ENCODE measurements around the gene CYTIP. TPM values are rescaled to one million over a fixed set of nuclear protein-coding genes. Genes with fewer than 3 reads are reported as not detected.

CYTIP gene
- total and polyA plus RNA-seq, 2 of the 4 experiments (the other 2 are of a cell fraction) = not detected

DNA sequence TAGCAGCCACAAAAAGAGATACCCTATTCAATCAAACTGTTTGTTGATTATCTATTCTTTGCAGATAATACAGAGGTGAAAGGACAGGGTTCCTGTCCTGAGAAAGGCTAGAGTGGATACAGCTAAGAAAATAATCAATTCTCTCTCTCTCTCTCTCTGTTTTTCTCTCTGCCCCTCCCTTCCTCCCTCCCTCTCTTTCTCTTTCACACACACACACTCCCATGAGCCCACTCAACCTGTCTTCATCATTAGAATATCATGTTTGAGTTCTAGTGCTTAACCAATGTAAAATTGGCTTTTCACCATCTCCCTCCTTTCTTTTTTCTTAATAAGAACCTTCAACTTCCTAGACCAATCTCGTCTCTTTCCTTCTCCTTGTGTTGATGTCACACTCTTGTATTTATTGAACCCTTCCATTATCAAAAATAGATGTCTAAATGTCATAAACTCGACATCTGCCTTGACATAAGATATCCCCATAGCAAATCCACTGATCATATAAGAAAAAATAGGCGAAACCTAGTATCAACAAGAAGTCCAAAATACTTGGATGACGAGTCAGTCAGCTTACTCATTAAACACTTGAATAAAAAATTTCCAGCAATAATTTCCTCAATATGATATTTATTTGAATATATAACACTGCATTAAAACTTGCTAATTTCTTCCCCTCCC lies 42.8 kb upstream of the CYTIP start:
- no peaks in the 10 kb centered on the region for H3K79me1 ChIP-seq (ENCODE audit: low read depth in 1 of 2, low read length in 2 of 2)
- no peak overlapping the region for H3K18ac ChIP-seq (ENCODE audit: low read depth, low read length)
- POLR2A ChIA-PET (ENCODE audit: unreplicated experiment) = no interaction called here
- H2BK120ac ChIP-seq (ENCODE audit: low read depth, low read length) = no peak overlapping the region
- H2AK5ac ChIP-seq (ENCODE audit: low read depth, low read length) = no peak overlapping the region
- no peak overlapping the region for H3K4ac ChIP-seq (ENCODE audit: low read depth, low read length)
- H4K91ac ChIP-seq (ENCODE audit: insufficient read depth, low read depth, low read length) = no peak overlapping the region
- H4K8ac ChIP-seq (ENCODE audit: low read depth in 2 of 2, low read length in 2 of 2) = no peak overlapping the region
- H3K14ac ChIP-seq (replicated peaks; ENCODE audit: low read depth, low read length) = no peak overlapping the region
- intact Hi-C loops (cut with micrococcal nuclease) = no loop called here
- no peak overlapping the region for H2BK15ac ChIP-seq (ENCODE audit: low read depth, low read length)
- no peak overlapping the region for H2BK5ac ChIP-seq (ENCODE audit: low read depth, low read length, poor library complexity, severe bottlenecking)
- peak; percentile 35 for DNase-seq
- H3K27me3 ChIP-seq (ENCODE audit: control insufficient read depth, insufficient read depth, low read length) = peaks cover 2% of the 10 kb centered on the region
- H3K56ac ChIP-seq (ENCODE audit: extremely low read depth, insufficient read depth, low read length) = no peak overlapping the region
- H3K23ac ChIP-seq (ENCODE audit: low read depth, low read length) = no peak overlapping the region
- in situ Hi-C loops (cut with MboI; ENCODE audit: low sequenced_read_pairs) = loop anchor here (25.0 kb wide), 1 partner anchor 276 kb away; no protein-coding TSS in a partner anchor
- H3K4me1 ChIP-seq (ENCODE audit: control insufficient read depth, insufficient read depth, low read length) = no peaks in the 10 kb centered on the region
- no peaks in the 10 kb centered on the region for H3K36me3 ChIP-seq (ENCODE audit: control insufficient read depth, insufficient read depth, low read length)
- no TSS peak for BruUV-seq (replicated peaks)
- H3K9me3 ChIP-seq (ENCODE audit: control insufficient read depth, insufficient read depth, low read length) = no peaks in the 10 kb centered on the region
- CTCF ChIA-PET = interaction anchor here (1.3 kb wide), 1 partner anchor 287 kb away, joined by 3 read pairs; no protein-coding TSS in a partner anchor
- H3K4me3 ChIP-seq (ENCODE audit: insufficient read depth, low read depth, low read length) = no peak overlapping the region
- H4K5ac ChIP-seq (ENCODE audit: low read depth, low read length) = no peak overlapping the region
- 60% methylated on average over 1 of the region's 4 CpGs; no CpG with 5 or more reads in 1 of the 2 experiments for WGBS, 2 experiments (ENCODE audit: extremely low coverage in 2 of 2, insufficient read length in 1 of 2)
- no peaks in the 10 kb centered on the region for H3K9me1 ChIP-seq (ENCODE audit: insufficient read depth, low read length)
- ATAC-seq (ENCODE audit: low read depth) = no peak
- no peak overlapping the region for H2BK20ac ChIP-seq (ENCODE audit: low read depth, low read length)
- TF ChIP-seq MAFK (IDR thresholded peaks at IDR 0.05; ENCODE audit: low read depth, low read length) = no peak
- no peak for TF ChIP-seq RCOR1 (IDR thresholded peaks at IDR 0.05; ENCODE audit: insufficient replicate concordance, low read length)
- TF ChIP-seq, protein P1, sequence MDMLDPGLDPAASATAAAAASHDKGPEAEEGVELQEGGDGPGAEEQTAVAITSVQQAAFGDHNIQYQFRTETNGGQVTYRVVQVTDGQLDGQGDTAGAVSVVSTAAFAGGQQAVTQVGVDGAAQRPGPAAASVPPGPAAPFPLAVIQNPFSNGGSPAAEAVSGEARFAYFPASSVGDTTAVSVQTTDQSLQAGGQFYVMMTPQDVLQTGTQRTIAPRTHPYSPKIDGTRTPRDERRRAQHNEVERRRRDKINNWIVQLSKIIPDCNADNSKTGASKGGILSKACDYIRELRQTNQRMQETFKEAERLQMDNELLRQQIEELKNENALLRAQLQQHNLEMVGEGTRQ (IDR thresholded peaks at IDR 0.05; ENCODE audit: low read depth, low read length) = no peak
- no peak for TF ChIP-seq RAD21 (IDR thresholded peaks at IDR 0.05; ENCODE audit: low read length)
- TF ChIP-seq, protein P2, sequence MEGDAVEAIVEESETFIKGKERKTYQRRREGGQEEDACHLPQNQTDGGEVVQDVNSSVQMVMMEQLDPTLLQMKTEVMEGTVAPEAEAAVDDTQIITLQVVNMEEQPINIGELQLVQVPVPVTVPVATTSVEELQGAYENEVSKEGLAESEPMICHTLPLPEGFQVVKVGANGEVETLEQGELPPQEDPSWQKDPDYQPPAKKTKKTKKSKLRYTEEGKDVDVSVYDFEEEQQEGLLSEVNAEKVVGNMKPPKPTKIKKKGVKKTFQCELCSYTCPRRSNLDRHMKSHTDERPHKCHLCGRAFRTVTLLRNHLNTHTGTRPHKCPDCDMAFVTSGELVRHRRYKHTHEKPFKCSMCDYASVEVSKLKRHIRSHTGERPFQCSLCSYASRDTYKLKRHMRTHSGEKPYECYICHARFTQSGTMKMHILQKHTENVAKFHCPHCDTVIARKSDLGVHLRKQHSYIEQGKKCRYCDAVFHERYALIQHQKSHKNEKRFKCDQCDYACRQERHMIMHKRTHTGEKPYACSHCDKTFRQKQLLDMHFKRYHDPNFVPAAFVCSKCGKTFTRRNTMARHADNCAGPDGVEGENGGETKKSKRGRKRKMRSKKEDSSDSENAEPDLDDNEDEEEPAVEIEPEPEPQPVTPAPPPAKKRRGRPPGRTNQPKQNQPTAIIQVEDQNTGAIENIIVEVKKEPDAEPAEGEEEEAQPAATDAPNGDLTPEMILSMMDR (conservative IDR thresholded peaks at IDR 0.05; ENCODE audit: low read depth, low read length) = no peak
- no peak for TF ChIP-seq MAZ (IDR thresholded peaks at IDR 0.05; ENCODE audit: borderline replicate concordance, low read depth, low read length)
- no peak for TF ChIP-seq SMC3 (IDR thresholded peaks at IDR 0.05; ENCODE audit: low read depth, low read length)
- no peak for TF ChIP-seq MXI1 (IDR thresholded peaks at IDR 0.05; ENCODE audit: borderline replicate concordance, low read depth, low read length)
- TF ChIP-seq, protein P3, sequence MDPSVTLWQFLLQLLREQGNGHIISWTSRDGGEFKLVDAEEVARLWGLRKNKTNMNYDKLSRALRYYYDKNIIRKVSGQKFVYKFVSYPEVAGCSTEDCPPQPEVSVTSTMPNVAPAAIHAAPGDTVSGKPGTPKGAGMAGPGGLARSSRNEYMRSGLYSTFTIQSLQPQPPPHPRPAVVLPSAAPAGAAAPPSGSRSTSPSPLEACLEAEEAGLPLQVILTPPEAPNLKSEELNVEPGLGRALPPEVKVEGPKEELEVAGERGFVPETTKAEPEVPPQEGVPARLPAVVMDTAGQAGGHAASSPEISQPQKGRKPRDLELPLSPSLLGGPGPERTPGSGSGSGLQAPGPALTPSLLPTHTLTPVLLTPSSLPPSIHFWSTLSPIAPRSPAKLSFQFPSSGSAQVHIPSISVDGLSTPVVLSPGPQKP (IDR thresholded peaks at IDR 0.05; ENCODE audit: borderline replicate concordance, low read depth, low read length) = no peak
- TF ChIP-seq FOS (IDR thresholded peaks at IDR 0.05; ENCODE audit: low read depth, low read length) = no peak
- TF ChIP-seq BHLHE40 (IDR thresholded peaks at IDR 0.05; ENCODE audit: low read depth, low read length) = no peak
- dilution Hi-C loops (cut with HindIII; ENCODE audit: low sequenced_read_pairs, unreplicated experiment) = no loop called here
- no peak overlapping the region for H2AFZ ChIP-seq (replicated peaks; ENCODE audit: low read length, poor library complexity)
- no peak overlapping the region for H3K9ac ChIP-seq (ENCODE audit: low read depth, low read length)
- H2AK9ac ChIP-seq (replicated peaks; ENCODE audit: low read depth, low read length, poor library complexity) = no peak overlapping the region
- H3K27ac ChIP-seq (ENCODE audit: insufficient read depth, low read length) = no peak overlapping the region
- H3K4me2 ChIP-seq (ENCODE audit: low read depth, low read length) = no peak overlapping the region
- no peaks in the 10 kb centered on the region for H4K20me1 ChIP-seq (ENCODE audit: insufficient read depth, low read length)
